Kidney epithelial cell (primary cell): Measurements from ENCODE around the gene MSLN. TPM values are rescaled to one million over a fixed set of nuclear protein-coding genes. Genes with fewer than 3 reads are reported as not detected.

Experiments
- DNase-seq: peaks from one replicate; pipeline ENCODE4 v3.0.0-alpha.2; 2010; ENCODE audit warnings: low read depth
- H3K27me3 ChIP-seq: 2 replicates; pipeline ENCODE4 v1.6.0; 2011; ENCODE audit warnings: low read length; ENCODE audit not compliant: control insufficient read depth, insufficient read depth
- H3K36me3 ChIP-seq: 2 replicates; pipeline ENCODE4 v1.5.1; 2011; ENCODE audit warnings: low read length; ENCODE audit not compliant: control insufficient read depth, insufficient read depth
- H3K4me3 ChIP-seq: 2 replicates; pipeline ENCODE4 v1.5.1; 2011; ENCODE audit warnings: low read depth, mild to moderate bottlenecking, control low read depth, low read length
- total RNA-seq: library from RNA; depleted of rRNA; stranded (reverse); fragments of >200 nt; gene quantifications from 2 replicates; pipeline ENCODE4 v1.2.3, GENCODE V29; 2015
- TF ChIP-seq, protein P1 (sequence below): IDR thresholded peaks from 2 replicates; pipeline ENCODE4 v1.5.1; 2011; ENCODE audit warnings: mild to moderate bottlenecking, moderate library complexity, low read length, control low read depth, inconsistent platforms; ENCODE audit not compliant: insufficient read depth, poor library complexity, severe bottlenecking

MSLN gene
- total RNA-seq, 1 donor from 2014 or later = 8.6 TPM

DNA sequence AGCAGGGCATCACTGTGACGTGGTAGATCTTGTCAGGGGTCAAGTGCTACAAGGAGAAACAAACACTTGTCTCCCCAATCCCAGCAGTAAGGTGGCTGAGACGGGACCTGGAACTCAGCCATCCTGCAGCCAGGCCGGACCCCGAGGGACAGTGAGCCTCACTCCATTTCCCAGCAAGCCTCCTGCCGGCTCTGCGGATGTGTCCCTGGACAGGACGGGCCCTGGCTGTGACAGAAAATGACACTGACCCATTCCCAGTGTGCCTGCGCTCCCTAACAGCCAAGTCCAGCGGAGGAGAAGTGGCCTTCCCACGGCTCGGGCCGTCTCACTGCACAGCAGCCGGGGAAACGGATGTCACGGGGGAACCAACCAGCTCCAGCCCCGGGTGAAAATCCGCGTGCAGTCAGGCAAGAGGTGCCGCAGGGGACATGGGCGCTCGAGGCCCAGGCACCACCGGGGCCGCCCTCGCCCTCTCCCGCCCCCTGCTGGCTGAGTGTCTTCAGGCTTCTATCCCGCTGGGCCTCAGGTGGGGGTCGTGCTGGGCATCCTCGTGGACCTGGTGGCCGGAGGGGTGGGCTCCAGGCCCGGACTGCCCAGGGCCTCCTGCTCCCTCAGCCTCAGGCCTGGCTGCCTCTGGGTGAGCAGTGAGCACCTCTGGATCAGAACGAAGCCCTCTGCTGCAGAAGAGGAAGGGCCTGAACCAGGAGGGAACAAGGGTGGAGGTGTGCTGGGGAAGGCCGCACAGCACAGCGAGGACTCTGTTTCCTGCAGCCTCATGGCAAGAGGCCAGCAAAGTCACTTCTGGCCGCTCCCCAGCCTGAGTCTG, 26.9 kb upstream of the MSLN start:
- no peak for DNase-seq
- Histone ChIP-seq H3K36me3 (peaks cover 2% of the 10 kb centered on the region), H3K4me3 (no peak overlapping the region), H3K27me3 (no peaks in the 10 kb centered on the region)
- TF ChIP-seq, protein P1, sequence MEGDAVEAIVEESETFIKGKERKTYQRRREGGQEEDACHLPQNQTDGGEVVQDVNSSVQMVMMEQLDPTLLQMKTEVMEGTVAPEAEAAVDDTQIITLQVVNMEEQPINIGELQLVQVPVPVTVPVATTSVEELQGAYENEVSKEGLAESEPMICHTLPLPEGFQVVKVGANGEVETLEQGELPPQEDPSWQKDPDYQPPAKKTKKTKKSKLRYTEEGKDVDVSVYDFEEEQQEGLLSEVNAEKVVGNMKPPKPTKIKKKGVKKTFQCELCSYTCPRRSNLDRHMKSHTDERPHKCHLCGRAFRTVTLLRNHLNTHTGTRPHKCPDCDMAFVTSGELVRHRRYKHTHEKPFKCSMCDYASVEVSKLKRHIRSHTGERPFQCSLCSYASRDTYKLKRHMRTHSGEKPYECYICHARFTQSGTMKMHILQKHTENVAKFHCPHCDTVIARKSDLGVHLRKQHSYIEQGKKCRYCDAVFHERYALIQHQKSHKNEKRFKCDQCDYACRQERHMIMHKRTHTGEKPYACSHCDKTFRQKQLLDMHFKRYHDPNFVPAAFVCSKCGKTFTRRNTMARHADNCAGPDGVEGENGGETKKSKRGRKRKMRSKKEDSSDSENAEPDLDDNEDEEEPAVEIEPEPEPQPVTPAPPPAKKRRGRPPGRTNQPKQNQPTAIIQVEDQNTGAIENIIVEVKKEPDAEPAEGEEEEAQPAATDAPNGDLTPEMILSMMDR = peak; percentile 60

DNA sequence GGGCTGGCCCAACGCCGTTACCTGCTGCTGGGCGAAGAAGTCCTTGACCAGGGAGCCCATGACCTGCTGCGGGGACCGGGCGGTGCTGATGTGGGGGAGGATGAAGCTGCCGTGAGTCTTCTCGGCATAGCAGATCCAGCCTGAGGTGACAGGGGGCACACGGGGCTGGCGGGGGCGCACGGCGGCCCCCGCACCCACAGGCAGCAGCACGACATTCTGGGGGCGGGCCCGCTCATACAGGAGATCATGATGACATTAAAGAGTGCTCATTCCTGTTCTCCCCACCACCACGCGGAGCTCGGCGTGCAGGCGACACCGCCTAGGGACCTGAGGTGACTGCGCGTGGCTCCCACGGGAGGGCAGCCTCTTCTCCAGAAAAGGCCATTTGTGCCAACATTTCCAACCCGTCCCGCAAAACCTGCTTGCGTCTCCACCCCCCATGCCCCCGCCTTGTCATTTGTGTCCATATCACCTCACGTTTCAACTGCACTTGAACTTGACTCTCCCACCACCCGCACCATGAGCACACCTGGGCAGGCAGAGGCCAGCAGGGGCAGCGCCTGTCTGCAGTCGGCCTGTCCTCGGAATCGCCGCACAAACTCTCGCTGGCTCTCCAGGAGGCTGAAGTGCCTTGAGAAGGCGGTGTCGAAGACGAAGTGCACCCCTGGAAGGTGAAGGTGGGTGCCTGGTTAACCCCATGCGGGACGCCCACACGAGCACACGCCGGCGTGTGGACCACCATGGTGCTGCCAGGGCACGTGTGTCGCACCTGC, 26.1 kb upstream of the MSLN start:
- TF ChIP-seq, protein P1 = peak; percentile 4
- Histone ChIP-seq H3K4me3 (no peak overlapping the region), H3K27me3 (no peaks in the 10 kb centered on the region), H3K36me3 (peaks cover 2% of the 10 kb centered on the region)
- DNase-seq = no peak

DNA sequence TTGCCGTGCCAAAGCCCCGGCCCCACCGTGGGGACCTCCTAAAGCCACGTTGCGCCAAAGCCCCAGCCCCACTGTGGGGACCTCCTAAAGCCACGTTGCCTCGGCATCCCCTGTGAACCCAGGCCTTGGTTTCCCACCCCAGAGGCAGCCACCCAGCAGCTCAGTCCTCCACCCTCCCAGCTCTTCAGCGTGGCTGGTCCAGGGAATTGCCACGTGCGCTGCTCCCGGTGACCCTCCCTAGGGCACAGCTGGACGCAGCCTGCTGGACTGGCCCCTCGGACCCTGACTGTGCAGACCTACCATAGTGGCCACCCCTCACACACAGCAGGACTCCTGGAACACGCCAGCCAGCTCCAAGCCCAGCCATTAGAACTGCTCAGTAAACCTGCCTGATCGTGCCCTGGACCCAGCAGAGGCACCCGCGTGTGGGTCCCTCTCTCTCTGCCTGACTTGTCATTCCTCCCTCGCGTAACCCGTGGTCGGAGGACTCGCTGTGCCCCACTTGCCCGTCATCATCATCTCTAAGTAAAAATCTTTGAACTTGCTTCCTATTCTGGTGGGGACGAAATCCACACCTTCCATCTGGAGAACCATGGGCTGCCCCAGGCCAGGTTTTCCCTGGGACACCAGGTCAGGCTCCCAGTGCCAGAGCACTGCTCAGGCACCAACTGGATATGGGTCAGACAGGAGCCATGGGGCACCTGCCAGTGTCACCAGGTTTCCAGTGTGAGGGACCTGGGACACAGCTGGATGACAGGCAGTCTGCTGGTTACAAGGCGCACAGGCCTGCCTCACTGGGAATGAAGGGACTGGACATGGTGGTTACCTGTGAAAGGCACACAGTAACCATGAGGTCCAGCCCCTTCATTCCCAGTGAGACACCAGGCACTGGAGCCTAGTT, 25.3 kb upstream of the MSLN start:
- Histone ChIP-seq H3K36me3 (peaks cover 2% of the 10 kb centered on the region), H3K4me3 (no peak overlapping the region), H3K27me3 (no peaks in the 10 kb centered on the region)
- TF ChIP-seq, protein P1 = no peak
- DNase-seq = no peak

DNA sequence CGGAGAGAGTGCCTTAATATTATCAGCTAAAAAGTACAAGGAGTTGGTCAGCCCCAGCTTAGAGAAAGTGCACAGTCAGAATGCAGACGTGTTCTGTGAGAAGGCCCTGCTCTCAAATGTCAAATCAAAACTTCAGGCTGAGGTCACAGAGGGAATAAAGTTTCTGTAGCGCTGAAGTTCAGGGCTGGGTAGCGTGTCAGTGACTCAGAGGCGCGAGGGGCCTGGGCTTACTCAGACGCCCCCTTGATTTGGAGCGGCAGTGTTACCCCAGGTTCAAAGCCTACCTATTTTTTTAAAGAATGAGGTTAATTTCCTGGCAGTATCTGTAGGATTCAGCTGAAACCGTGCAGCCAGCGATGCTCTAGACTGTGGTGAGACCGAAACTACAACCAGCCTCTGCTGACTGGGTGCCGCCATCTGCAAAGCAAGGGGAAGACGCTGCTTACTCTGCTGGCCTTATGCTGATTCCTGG, 24.5 kb upstream of the MSLN start:
- H3K36me3 ChIP-seq = peaks cover 2% of the 10 kb centered on the region
- H3K27me3 ChIP-seq = no peaks in the 10 kb centered on the region
- no peak overlapping the region for H3K4me3 ChIP-seq
- DNase-seq = no peak
- TF ChIP-seq, protein P1 = no peak

DNA sequence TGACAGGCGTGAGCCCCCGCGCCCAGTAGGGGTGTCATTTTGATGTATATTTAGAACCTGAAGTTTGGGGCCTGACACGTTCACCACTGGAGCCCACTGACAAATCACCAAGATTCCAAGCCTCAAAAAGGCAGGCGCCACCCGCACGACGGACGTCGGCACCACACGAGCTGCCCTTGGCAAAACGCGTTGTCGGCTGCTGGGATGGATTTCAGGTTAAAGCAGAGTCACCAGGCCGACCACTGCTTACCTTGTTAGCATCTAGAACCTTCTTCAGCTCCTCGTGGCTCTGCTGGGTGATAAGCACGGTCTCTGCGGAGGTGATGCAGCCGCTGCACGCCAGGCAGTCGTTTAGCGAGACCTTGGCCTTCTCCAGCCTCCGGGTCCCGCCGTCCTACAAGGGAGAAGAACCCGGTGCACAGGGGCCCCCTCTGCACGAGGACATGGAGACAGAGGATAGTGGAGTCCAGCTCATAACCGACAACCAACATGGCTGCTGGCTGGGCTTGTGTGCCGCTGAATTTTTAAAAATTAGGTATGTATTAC, 23.5 kb upstream of the MSLN start:
- H3K4me3 ChIP-seq = no peak overlapping the region
- no peak for DNase-seq
- peaks cover 2% of the 10 kb centered on the region for H3K36me3 ChIP-seq
- H3K27me3 ChIP-seq = no peaks in the 10 kb centered on the region
- TF ChIP-seq, protein P1 = no peak
